ENCODE data around the gene POLDIP2. TPM values are rescaled to one million over a fixed set of nuclear protein-coding genes. Genes with fewer than 3 reads are reported as not detected.

POLDIP2 gene
- total RNA-seq, 6 experiments from 2014 or later, result 92.5 to 156 (median 130) TPM

GRCh38 chr17:28372945-28373274 is 15.6 kb upstream of the POLDIP2 start:
- intact Hi-C loops (cut with DNase I), result no loop called here
- H3K36me3 ChIP-seq, result peaks cover 0 to 13% (median 4%) of the 10 kb centered on the region in 4 donors
- H3K4me3 ChIP-seq, result no peak overlapping the region
- no peak overlapping the region for H3K27ac ChIP-seq
- H3K9me3 ChIP-seq, result no peaks in the 10 kb centered on the region
- ATAC-seq, result no peak
- no peak for DNase-seq
- TF ChIP-seq, protein P1, sequence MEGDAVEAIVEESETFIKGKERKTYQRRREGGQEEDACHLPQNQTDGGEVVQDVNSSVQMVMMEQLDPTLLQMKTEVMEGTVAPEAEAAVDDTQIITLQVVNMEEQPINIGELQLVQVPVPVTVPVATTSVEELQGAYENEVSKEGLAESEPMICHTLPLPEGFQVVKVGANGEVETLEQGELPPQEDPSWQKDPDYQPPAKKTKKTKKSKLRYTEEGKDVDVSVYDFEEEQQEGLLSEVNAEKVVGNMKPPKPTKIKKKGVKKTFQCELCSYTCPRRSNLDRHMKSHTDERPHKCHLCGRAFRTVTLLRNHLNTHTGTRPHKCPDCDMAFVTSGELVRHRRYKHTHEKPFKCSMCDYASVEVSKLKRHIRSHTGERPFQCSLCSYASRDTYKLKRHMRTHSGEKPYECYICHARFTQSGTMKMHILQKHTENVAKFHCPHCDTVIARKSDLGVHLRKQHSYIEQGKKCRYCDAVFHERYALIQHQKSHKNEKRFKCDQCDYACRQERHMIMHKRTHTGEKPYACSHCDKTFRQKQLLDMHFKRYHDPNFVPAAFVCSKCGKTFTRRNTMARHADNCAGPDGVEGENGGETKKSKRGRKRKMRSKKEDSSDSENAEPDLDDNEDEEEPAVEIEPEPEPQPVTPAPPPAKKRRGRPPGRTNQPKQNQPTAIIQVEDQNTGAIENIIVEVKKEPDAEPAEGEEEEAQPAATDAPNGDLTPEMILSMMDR (IDR thresholded peaks at IDR 0.05), result no peak
- no peak for TF ChIP-seq POLR2A (IDR thresholded peaks at IDR 0.05)
- peaks cover 0 to 6% (median 0%) of the 10 kb centered on the region in 4 donors for H3K4me1 ChIP-seq
- H3K27me3 ChIP-seq, result no peaks in the 10 kb centered on the region
- 87% methylated on average over 3 of the region's 6 CpGs for WGBS (ENCODE audit: insufficient coverage, low coverage, low lambda C conversion rate, missing lambda C conversion rate)

DNA sequence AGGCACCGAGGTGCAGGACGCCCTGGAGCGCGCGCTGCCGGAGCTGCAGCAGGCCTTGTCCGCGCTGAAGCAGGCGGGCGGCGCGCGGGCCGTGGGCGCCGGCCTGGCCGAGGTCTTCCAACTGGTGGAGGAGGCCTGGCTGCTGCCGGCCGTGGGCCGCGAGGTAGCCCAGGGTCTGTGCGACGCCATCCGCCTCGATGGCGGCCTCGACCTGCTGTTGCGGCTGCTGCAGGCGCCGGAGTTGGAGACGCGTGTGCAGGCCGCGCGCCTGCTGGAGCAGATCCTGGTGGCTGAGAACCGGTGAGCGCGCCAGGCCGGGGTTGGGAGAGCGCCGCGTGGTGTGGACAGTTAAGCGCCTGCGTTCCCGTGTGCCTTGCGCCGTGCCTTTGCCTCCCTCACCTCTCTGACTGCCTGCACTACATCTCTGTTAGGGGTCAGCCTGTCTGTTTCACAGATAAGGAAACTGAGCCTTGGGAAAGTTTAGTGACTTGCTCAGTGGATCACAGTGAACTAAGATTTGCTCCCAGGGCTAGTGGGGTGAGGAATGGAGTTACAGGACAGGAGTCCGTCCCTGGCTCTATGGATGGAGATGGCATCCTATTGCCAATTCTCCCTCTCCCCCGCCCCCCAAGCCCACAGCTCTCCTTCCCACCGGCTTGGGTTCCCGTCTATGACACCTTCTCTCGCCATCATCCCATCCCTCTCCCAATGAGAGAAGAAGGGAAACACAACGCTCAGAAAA is 15.0 kb upstream of the POLDIP2 start:
- H3K27ac ChIP-seq, result no peak overlapping the region
- ATAC-seq (no peak), DNase-seq (no peak)
- TF ChIP-seq POLR2A (IDR thresholded peaks at IDR 0.05), result no peak
- TF ChIP-seq, protein P1 (IDR thresholded peaks at IDR 0.05), result no peak
- WGBS (ENCODE audit: insufficient coverage, low coverage, low lambda C conversion rate, missing lambda C conversion rate), result 20% methylated on average over 3 of the region's 53 CpGs
- no peaks in the 10 kb centered on the region for H3K27me3 ChIP-seq
- H3K4me1 ChIP-seq, result peaks cover 0 to 8% (median 0%) of the 10 kb centered on the region in 4 donors
- H3K4me3 ChIP-seq, result peak overlapping the region; percentile 11 to 92 (median 47)
- intact Hi-C loops (cut with DNase I), result no loop called here
- peaks cover 0 to 18% (median 7%) of the 10 kb centered on the region in 4 donors for H3K36me3 ChIP-seq
- H3K9me3 ChIP-seq, result no peaks in the 10 kb centered on the region

DNA sequence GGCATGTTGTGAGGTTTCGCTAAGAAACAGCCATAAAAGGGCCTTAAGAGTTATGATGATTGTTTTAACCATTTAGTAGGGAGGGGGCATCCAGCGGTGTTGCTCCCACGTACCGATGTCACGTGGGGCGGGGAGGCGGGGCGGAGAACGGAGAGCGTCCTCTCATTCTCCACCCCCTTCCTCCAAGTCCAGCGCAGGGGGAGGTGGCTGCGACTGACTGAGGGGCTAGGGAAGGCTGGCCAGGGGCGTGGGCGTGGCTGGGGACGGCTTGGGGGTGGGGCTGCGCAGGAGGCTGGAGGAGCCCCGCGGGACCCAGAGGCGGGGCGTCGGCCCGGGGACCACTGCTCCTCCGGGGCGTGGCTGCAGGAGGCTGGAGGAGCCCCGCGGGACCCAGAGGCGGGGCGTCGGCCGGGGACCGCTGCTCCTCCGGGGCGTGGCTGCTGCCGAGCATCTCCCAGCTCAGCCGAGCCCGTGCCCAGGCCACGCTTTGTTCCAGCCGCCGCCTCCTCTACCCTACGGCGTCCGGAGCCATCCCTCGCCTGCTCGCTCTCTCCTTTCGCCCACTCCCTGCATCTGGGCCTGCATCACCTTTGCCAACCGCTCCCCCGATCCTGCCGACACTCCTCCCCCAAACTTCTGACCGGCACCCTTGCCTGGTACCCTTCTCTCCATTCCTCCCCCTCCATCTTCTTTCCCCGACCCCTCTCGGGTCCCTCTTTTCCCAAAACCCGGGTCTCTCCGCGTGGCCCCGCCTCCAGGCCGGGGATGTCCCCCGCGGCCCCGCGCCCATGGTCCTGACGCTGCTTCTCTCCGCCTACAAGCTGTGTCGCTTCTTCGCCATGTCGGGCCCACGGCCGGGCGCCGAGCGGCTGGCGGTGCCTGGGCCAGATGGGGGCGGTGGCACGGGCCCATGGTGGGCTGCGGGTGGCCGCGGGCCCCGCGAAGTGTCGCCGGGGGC is 14.2 kb upstream of the POLDIP2 start, which contains the start of gene SARM1:
Gene SARM1 (plus strand): TSS at position 450 of the 958 bp plus-strand sequence. CDS start 339 bp downstream, at position 789.
- peaks cover 0 to 17% (median 2%) of the 10 kb centered on the region in 4 donors for H3K4me1 ChIP-seq
- no peaks in the 10 kb centered on the region for H3K27me3 ChIP-seq
- DNase-seq (peak; percentile 94 to 95 (median 95)), ATAC-seq (peak; percentile 64 to 86 (median 68))
- H3K36me3 ChIP-seq, result peaks cover 0 to 27% (median 10%) of the 10 kb centered on the region in 4 donors
- H3K4me3 ChIP-seq, result peak within 1 kb of the TSS; percentile 11 to 92 (median 47)
- 9% methylated on average over 58 of the region's 80 CpGs for WGBS (ENCODE audit: insufficient coverage, low coverage, low lambda C conversion rate, missing lambda C conversion rate)
- TF ChIP-seq, protein P1 (IDR thresholded peaks at IDR 0.05), result no peak
- TF ChIP-seq POLR2A (IDR thresholded peaks at IDR 0.05), result no peak
- H3K27ac ChIP-seq, result peak within 1 kb of the TSS; percentile 14 to 92 (median 85)
- intact Hi-C loops (cut with DNase I), result no loop called here
- no peaks in the 10 kb centered on the region for H3K9me3 ChIP-seq

DNA sequence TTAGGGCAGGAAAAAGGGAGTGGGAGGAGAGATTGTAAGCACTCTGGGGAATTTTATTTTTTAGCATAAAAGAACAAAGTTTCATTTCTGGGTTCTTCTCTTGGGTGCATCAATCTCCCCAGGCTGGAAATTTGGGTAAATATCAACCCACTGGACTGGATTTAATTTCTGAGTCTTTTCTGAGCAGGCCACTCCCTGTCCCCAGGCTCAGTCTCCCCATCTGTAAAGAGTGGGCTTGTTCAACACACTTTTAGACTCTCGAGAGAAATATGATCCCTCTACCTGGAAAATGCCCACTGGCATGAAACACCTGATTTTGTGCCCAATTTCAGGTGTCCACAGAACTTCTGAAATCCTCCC is 13.4 kb upstream of the POLDIP2 start:
- no peak for TF ChIP-seq POLR2A (IDR thresholded peaks at IDR 0.05)
- TF ChIP-seq, protein P1 (IDR thresholded peaks at IDR 0.05), result no peak
- Histone ChIP-seq H3K27ac (peak overlapping the region; percentile 14 to 92 (median 85)), H3K9me3 (no peaks in the 10 kb centered on the region), H3K36me3 (peaks cover 0 to 27% (median 10%) of the 10 kb centered on the region in 4 donors), H3K27me3 (no peaks in the 10 kb centered on the region), H3K4me3 (peak overlapping the region; percentile 11 to 92 (median 47)), H3K4me1 (peaks cover 0 to 22% (median 2%) of the 10 kb centered on the region in 4 donors)
- WGBS (ENCODE audit: insufficient coverage, low coverage, low lambda C conversion rate, missing lambda C conversion rate), result 25% methylated on average over 1 of the region's 1 CpG
- intact Hi-C loops (cut with DNase I), result no loop called here
- ATAC-seq, result peak in 1 of 4 donors; percentile 0
- DNase-seq, result no peak
